Nephron progenitor cell (in vitro differentiated cells): ENCODE measurements around the gene MINPP1.

Source experiments
- DNase-seq: peaks from one replicate; pipeline ENCODE4 v3.0.0; 2021
- H3K27ac Mint-ChIP-seq: 2 replicates; pipeline ENCODE4 v1.8.0; 2021; ENCODE audit warnings: mild to moderate bottlenecking, moderate library complexity, mixed read lengths
- H3K27me3 Mint-ChIP-seq: 2 replicates; pipeline ENCODE4 v1.8.0; 2021; ENCODE audit warnings: mild to moderate bottlenecking, low read depth, mixed read lengths; ENCODE audit not compliant: poor library complexity
- H3K36me3 Mint-ChIP-seq: 2 replicates; pipeline ENCODE4 v1.8.0; 2021; ENCODE audit warnings: low read depth, mixed read lengths
- H3K4me1 Mint-ChIP-seq: 2 replicates; pipeline ENCODE4 v1.8.0; 2021; ENCODE audit warnings: mixed read lengths
- H3K4me3 Mint-ChIP-seq: 2 replicates; pipeline ENCODE4 v1.8.0; 2021; ENCODE audit warnings: mild to moderate bottlenecking, moderate library complexity, mixed read lengths
- H3K9me3 Mint-ChIP-seq: 2 replicates; pipeline ENCODE4 v1.8.0; 2021; ENCODE audit warnings: mild to moderate bottlenecking, moderate library complexity, mixed read lengths
- TF ChIP-seq, protein P1 (sequence below): fragments of 200-600 bp; sonication (generic); IDR thresholded peaks from 2 replicates; pipeline ENCODE4 v1.5.0; 2021; ENCODE audit warnings: antibody characterized with exemption

Gene MINPP1

DNA sequence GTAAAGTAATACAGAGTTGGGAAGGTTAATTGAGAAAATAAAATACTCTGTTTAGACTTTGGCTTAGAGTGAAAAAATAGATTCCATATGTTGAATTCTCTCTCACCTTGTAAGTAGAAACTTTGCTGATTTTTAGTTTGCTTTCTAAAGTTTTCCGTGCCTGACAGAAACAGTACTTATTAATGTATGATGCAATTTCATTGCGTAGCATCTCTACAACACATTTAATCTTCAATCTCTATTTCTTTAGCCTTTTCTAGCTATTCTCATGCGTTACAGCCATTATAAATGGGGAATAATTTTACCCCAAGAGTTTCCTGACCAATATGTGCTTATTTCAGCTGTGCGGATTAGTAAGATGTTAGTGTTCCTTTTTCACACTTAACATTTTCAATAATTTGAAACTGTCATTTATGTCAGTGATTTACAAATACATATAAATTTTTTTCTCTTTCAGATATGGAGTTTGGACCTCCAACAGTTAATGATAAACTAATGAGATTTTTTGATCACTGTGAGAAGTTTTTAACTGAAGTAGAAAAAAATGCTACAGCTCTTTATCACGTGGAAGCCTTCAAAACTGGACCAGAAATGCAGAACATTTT lies 3.3 kb downstream of the MINPP1 start:
- Mint-ChIP-seq H3K27me3 (no peaks in the 10 kb centered on the region), H3K9me3 (no peaks in the 10 kb centered on the region), H3K36me3 (peaks cover 28% of the 10 kb centered on the region), H3K4me3 (peak overlapping the region; percentile 20), H3K27ac (no peak overlapping the region), H3K4me1 (peaks cover 41% of the 10 kb centered on the region)
- no peak for DNase-seq
- TF ChIP-seq, protein P1, sequence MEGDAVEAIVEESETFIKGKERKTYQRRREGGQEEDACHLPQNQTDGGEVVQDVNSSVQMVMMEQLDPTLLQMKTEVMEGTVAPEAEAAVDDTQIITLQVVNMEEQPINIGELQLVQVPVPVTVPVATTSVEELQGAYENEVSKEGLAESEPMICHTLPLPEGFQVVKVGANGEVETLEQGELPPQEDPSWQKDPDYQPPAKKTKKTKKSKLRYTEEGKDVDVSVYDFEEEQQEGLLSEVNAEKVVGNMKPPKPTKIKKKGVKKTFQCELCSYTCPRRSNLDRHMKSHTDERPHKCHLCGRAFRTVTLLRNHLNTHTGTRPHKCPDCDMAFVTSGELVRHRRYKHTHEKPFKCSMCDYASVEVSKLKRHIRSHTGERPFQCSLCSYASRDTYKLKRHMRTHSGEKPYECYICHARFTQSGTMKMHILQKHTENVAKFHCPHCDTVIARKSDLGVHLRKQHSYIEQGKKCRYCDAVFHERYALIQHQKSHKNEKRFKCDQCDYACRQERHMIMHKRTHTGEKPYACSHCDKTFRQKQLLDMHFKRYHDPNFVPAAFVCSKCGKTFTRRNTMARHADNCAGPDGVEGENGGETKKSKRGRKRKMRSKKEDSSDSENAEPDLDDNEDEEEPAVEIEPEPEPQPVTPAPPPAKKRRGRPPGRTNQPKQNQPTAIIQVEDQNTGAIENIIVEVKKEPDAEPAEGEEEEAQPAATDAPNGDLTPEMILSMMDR = no peak

DNA sequence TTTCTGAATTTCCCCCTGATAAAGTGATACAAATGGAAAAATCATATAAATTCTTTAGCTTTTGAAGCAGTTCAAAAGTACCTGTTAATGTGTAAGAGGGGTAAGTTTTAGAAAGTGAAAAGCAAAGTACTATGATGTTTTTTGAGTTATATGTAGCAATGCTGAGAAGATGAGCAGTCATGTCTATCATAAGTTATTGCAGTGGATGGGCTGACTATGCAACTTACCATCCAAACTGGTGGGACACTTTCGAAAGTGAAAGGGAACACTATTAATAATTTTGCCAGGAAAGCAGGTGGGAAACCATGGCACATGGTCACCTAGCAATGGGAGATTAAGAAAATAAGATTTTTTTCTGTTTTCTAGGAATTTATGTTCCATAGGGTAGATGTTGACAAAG lies 4.1 kb downstream of the MINPP1 start:
- H3K27me3 Mint-ChIP-seq = no peaks in the 10 kb centered on the region
- peaks cover 33% of the 10 kb centered on the region for H3K4me1 Mint-ChIP-seq
- TF ChIP-seq, protein P1 = no peak
- no peak for DNase-seq
- H3K4me3 Mint-ChIP-seq = no peak overlapping the region
- no peak overlapping the region for H3K27ac Mint-ChIP-seq
- peaks cover 34% of the 10 kb centered on the region for H3K36me3 Mint-ChIP-seq
- no peaks in the 10 kb centered on the region for H3K9me3 Mint-ChIP-seq

DNA sequence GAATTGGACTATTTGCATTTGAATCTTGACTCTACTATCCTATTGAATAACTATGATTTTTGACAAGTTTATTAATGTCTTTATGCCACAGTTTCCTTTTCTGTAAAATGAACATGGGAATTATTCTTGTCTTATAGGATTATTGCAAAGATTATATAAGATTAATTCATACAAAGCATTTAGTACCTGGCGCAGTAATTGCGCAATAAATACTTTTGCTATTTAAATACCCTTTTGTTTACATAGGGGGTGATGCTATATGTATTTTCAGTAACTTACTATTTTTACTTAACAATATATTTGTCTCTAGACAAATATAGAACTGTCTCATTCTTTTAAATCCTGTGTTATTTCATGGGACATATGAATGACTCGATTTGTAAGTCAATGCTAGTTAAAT lies 5.3 kb downstream of the MINPP1 start:
- peaks cover 26% of the 10 kb centered on the region for H3K4me1 Mint-ChIP-seq
- H3K4me3 Mint-ChIP-seq = no peak overlapping the region
- H3K36me3 Mint-ChIP-seq = peaks cover 43% of the 10 kb centered on the region
- H3K27me3 Mint-ChIP-seq = no peaks in the 10 kb centered on the region
- H3K27ac Mint-ChIP-seq = no peak overlapping the region
- DNase-seq = no peak
- TF ChIP-seq, protein P1 = no peak
- H3K9me3 Mint-ChIP-seq = no peaks in the 10 kb centered on the region

DNA sequence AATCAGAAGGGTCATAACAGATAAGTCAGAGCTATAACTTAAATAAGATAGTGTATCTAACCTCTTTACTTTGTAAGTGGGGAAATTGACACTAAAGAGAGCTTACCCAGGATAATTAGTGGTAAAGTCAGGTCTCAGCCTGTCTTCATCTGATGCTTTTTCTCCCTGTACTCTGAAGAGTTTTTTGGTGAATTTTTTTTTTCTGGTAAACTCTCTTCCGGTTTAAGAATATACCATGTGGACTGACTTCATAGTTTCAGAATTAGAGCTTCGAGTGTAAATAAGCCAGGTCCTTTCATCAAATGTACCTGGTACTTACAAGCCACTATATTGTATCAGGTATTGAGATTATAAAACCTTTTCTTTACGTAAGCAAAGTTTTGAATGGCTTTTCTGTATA lies 6.8 kb downstream of the MINPP1 start:
- TF ChIP-seq, protein P1 = no peak
- H3K36me3 Mint-ChIP-seq = peaks cover 51% of the 10 kb centered on the region
- no peaks in the 10 kb centered on the region for H3K27me3 Mint-ChIP-seq
- H3K27ac Mint-ChIP-seq = no peak overlapping the region
- H3K4me3 Mint-ChIP-seq = no peak overlapping the region
- no peaks in the 10 kb centered on the region for H3K9me3 Mint-ChIP-seq
- peaks cover 15% of the 10 kb centered on the region for H3K4me1 Mint-ChIP-seq
- DNase-seq = no peak

DNA sequence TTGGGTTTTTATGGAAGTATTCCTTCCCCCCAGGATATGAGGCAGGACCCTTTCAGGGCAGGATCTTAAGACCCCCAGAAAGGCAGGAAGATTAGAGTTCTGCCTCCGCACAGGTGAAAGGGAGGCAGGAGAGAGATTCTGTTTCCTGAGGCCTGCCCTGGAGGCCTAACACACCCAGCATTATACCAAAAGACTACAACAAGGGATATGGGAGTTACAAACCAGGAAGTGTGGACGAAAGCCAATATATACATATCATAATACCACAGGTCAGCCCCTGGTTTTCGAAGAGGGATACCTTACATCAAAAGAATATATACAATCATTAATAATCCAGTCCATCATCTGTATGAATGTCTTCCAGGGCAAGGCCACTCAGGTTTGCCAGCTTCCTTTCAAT lies 14.2 kb downstream of the MINPP1 start:
- H3K9me3 Mint-ChIP-seq = no peaks in the 10 kb centered on the region

DNA sequence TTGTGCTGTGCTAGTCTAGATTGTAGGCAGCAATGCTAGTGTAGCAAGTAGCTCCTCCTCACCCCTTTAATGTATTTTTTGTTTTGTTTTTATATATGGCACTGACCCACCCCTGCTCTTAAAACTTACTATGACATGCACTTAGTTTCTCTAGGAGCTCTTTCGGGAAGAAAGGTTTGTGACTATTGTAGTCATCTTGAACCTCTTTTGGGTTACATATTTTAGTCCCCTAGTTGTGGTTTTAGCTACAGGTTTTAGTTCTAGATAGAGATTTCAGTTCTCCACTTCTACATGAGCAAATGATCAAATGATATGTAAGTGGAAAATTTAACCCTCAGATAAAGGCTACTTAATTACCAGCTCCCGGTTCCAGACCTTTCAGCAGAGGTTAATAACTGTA lies 14.9 kb downstream of the MINPP1 start:
- Mint-ChIP-seq H3K9me3 (peaks cover 3% of the 10 kb centered on the region), H3K4me3 (no peak overlapping the region), H3K36me3 (peaks cover 57% of the 10 kb centered on the region), H3K27ac (no peak overlapping the region), H3K27me3 (no peaks in the 10 kb centered on the region), H3K4me1 (no peaks in the 10 kb centered on the region)
- TF ChIP-seq, protein P1 = no peak
- DNase-seq = no peak

More for the DNA sequence above, 14.2 kb downstream of the MINPP1 start:
- TF ChIP-seq, protein P1 = no peak
- Mint-ChIP-seq H3K4me1 (no peaks in the 10 kb centered on the region), H3K4me3 (no peak overlapping the region), H3K27me3 (no peaks in the 10 kb centered on the region), H3K36me3 (peaks cover 57% of the 10 kb centered on the region), H3K27ac (no peak overlapping the region)
- DNase-seq = no peak
